G401.6 (cell line): ENCODE measurements around the gene HNF1A.
"Not testable (repeated sequence)": the region's sequence is repeated elsewhere in the genome, so short reads cannot be mapped to it uniquely, and the experiment has no call there.

ENCODE experiments used
- FAIRE-seq: peaks from 2 replicates; lab custom pipeline; 2012; peaks lifted over from hg19 to GRCh38; lab: Jason Lieb, UNC

The HNF1A gene

GRCh38 chr12:120978296-120979219 lies at the start of gene HNF1A:
TSS of gene HNF1A (plus strand) at chr12:120978543. CDS start at chr12:120978769, 226 bp downstream.
- no peak for FAIRE-seq

- FAIRE-seq = no peak
Observed at GRCh38 chr12:120928864-120929652, 49.3 kb upstream of the HNF1A start.

- FAIRE-seq = no peak
Observed at GRCh38 chr12:120930032-120930431, 48.3 kb upstream of the HNF1A start.

DNA sequence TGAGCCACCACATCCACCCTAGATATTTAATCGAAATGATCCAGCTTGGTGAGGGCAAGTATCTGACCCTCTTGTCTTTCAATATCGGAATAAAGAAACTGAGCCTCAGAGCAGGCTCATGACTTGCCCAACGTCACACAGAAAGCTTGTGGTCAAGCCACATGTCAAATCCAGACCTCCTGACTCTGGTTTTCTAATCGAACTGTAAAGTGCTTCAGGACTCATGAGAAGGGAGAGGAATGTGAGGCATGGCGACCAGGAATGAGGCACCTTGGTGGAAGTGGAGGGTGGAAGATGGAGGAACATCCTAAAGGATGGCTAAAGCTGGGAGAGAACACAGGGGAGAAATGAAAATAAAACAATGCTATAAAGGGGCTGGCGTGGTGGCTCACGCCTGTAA lies 46.3 kb upstream of the HNF1A start:
- no peak for FAIRE-seq

DNA sequence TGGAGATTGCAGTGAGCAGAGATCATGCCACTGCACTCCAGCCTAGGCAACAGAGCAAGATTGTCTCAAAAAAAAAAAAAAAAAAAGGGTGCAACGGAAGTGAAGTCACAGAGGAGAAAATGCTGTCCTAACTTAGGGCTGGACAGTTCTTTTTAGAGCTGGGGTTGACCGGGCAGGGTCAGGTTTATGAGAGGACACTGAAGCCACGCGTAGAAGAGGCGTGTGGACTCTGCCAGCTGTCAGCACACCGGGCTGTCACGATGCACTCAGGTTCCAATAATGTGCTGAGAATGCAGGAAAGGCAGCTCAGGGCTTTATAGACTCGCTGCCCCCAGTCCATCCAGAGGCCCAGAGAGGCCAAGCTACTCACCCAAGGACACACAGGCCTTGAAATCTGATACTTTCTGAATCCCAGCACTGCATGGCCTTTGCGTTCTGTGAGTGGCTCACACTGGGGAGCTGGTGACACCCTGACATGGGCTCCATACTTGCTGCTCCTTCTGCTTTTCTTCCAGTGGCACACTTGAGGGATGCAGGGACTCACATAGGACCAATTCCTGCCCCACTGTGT lies 45.3 kb upstream of the HNF1A start:
- FAIRE-seq = no peak

DNA sequence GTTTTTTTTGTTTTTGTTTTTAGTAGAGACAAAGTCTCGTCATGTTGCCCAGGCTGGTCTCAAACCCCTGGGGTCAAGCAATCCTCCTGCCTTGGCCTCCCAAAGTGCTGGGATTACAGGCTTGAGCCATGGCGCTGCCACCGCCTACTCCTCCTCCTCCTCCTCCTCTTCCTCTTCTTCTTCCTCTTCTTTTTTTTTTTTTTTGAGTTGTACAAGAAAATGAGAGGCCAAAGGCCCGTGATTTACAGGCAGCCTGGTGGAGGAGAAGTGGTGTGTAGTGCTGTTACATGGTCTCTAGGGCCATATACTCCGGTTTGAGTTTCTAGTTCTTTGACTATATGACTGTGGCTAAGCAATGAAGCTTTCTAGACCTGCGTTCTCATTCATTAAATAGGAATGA lies 44.6 kb upstream of the HNF1A start:
- FAIRE-seq = no peak

GRCh38 chr12:120936197-120936596 lies 42.1 kb upstream of the HNF1A start:
- FAIRE-seq = no peak

GRCh38 chr12:120938496-120938895 lies 39.8 kb upstream of the HNF1A start:
- FAIRE-seq = no peak

GRCh38 chr12:120939523-120939922 lies 38.8 kb upstream of the HNF1A start:
- no peak for FAIRE-seq

DNA sequence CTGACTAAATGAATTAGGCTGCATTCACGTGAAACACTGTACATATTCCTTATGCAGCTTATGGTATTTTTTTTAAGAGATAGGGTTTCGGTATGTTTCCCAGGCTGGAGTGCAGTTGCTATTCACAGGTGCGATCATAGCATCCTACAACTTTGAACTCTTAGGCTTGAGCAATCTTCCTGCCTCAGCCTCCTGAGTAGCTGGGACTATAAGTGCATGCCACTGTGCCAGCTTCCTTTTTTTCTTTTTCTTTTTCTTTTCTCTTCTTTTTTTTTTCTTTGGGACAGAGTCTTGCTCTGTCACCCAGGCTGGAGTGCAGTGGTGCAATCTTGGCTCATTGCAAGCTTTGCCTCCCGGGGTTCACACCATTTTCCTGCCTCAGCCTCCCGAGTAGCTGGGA lies 38.3 kb upstream of the HNF1A start:
- FAIRE-seq = no peak

DNA sequence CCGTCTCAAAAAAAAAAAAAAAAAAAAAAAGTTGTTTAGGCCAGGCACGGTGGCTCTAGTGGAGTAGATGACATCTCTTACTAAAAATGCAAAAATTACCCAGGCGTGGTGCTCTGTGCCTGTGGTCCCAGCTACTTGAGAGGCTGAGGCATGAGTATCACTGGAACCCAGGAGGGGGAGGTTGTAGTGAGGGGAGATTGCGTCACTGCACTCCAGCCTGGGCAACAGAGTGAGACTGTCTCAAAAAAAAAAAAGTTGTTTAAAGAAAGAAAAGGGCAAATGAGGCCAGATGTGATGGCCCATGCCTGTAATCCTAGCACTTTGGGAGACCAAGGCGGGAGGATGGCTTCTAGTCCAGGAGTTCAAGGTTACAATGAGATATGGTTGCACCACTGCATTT lies 37.5 kb upstream of the HNF1A start:
- FAIRE-seq = no peak

GRCh38 chr12:120941412-120941811 lies 36.9 kb upstream of the HNF1A start:
- FAIRE-seq = no peak

GRCh38 chr12:120941846-120942405 lies 36.4 kb upstream of the HNF1A start:
- FAIRE-seq = no peak

DNA sequence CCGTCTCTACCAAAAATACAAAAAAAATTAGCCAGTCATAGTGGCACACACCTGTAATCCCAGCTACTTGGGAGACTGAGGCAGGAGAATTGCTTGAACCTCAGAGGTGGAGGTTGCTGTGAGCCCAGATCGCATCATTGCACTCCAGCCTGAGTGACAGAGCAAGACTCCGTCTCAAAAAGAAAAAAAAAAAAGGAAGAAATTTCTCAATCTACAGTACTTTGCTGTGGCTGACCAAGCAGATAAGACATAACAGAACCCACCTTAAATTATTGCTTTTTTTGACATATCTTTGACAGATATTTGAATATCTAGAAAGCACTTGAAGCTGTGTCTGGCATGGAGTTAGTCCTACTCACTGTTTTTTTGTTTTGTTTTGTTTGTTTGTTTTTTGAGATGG lies 34.9 kb upstream of the HNF1A start:
- FAIRE-seq = no peak

GRCh38 chr12:120944645-120945217 lies 33.6 kb upstream of the HNF1A start:
- FAIRE-seq = peak; percentile 87

- not testable (repeated sequence) for FAIRE-seq
Observed at GRCh38 chr12:120945516-120945915, 32.8 kb upstream of the HNF1A start.

DNA sequence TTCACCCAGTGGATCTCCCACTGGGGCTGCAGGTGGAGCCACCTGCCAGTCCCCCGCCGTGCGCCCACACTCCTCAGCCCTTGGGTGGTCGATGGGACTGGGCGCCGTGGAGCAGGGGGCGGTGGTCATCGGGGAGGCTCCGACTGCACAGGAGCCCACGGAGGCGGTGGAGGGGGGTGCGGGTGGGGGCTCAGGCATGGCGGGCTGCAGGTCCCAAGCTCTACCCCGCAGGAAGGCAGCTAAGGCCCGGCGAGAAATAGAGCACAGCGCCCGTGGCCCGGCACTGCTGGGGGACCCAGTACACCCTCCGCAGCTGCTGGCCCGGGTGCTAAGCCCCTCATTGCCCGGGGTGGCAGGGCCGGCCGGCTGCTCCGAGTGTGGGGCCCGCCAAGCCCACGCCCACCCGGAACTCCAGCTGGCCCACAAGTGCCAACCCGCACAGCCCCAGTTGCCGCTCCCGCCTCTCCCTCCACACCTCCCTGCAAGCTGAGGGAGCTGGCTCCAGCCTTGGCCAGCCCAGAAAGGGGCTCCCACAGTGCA lies 28.0 kb upstream of the HNF1A start:
- FAIRE-seq = not testable (repeated sequence)

- FAIRE-seq = no peak
Observed at GRCh38 chr12:120950807-120951206, 27.5 kb upstream of the HNF1A start.

GRCh38 chr12:120955232-120955631 lies 23.1 kb upstream of the HNF1A start:
- no peak for FAIRE-seq

- no peak for FAIRE-seq
Observed at GRCh38 chr12:120956579-120957300, 21.6 kb upstream of the HNF1A start.
